Measurements from ENCODE around the gene DAD1. TPM values are rescaled to one million over a fixed set of nuclear protein-coding genes. Genes with fewer than 3 reads are reported as not detected.

The DAD1 gene
- total RNA-seq, 2 donors from 2014 or later, result 109 to 236 TPM

DNA sequence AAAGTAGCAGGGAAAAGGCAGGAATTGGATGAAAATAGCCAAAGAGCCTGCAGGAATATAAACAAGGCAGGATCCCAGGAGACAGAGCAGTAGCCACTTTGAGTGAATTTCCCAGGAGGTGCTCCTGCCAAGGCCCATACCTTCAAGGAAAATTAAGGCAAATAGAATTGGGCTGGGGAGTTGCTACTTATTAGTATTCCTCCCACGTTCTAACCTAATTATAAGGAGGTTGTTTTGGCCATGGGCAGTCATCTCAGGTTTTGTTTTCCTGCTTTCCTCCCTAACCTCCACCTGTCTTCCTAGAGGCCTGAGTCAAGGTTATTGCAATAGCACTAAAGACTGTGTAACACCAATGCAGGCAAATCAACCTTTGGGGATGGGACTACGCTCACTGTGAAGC is 73.1 kb downstream of the DAD1 start:
- DNase-seq (ENCODE audit: low spot score) (no peak), ATAC-seq (ENCODE audit: insufficient number of reproducible peaks, low FRiP score, low read depth) (no peak)
- TF ChIP-seq, protein P1, sequence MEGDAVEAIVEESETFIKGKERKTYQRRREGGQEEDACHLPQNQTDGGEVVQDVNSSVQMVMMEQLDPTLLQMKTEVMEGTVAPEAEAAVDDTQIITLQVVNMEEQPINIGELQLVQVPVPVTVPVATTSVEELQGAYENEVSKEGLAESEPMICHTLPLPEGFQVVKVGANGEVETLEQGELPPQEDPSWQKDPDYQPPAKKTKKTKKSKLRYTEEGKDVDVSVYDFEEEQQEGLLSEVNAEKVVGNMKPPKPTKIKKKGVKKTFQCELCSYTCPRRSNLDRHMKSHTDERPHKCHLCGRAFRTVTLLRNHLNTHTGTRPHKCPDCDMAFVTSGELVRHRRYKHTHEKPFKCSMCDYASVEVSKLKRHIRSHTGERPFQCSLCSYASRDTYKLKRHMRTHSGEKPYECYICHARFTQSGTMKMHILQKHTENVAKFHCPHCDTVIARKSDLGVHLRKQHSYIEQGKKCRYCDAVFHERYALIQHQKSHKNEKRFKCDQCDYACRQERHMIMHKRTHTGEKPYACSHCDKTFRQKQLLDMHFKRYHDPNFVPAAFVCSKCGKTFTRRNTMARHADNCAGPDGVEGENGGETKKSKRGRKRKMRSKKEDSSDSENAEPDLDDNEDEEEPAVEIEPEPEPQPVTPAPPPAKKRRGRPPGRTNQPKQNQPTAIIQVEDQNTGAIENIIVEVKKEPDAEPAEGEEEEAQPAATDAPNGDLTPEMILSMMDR (IDR thresholded peaks at IDR 0.05), result no peak
- H3K27ac ChIP-seq, result peak overlapping the region; percentile 42 to 60
- H3K4me1 ChIP-seq (ENCODE audit: control insufficient read depth in 1 of 2, low read depth in 2 of 2), result peaks cover 44 to 50% of the 10 kb centered on the region in 2 donors
- no peaks in the 10 kb centered on the region for H3K27me3 ChIP-seq (replicated peaks; ENCODE audit: insufficient read depth)
- H3K4me3 ChIP-seq, result peak overlapping the region; percentile 31
- H3K9me3 ChIP-seq, result no peaks in the 10 kb centered on the region
- no peaks in the 10 kb centered on the region for H3K36me3 ChIP-seq

Other genes starting within 250 kb of the DAD1 start
- gene ABHD4, start 9.1 kb upstream of the DAD1 start, total RNA-seq, result 10 to 100 TPM; 25.3 to 40.1 TPM
- gene OR6J1, start 55.1 kb upstream of the DAD1 start, total RNA-seq, result not detected
- 10 to 100 TPM; 72.2 to 72.6 TPM for gene OXA1L, start 177.5 kb upstream of the DAD1 start, total RNA-seq
- 10 to 100 TPM; 34.4 to 38.5 TPM for gene SLC7A7, start 226.2 kb upstream of the DAD1 start, total RNA-seq
- gene MRPL52, start 240.7 kb upstream of the DAD1 start, total RNA-seq, result 10 to 100 TPM; 17.3 to 65.0 TPM
- gene MMP14, start 247.4 kb upstream of the DAD1 start, total RNA-seq, result 100 to 1,000 TPM; 160 to 182 TPM

All from thoracic aorta (tissue), 2 donors.